HepG2 (cell line): ENCODE results near the gene USH2A. TPM values are rescaled to one million over a fixed set of nuclear protein-coding genes. Genes with fewer than 3 reads are reported as not detected.

Source experiments
- ATAC-seq: fragments of 200-7000 bp; cut with Tn5 transposase; 3 replicates; pipeline ENCODE4 v1.9.1; 2020; ENCODE audit warnings: mild to moderate bottlenecking, moderate library complexity
- BruUV-seq: library from RNA; stranded (reverse); fragments of 400-500 nt; replicated peaks from 2 replicates; lab custom pipeline; 2021; lab: Mats Ljungman, UMichigan
- CTCF ChIA-PET: fragments of 300-600 bp; formaldehyde crosslinking; extraction: SDS; loops from one replicate; lab custom pipeline; 2021; ENCODE audit warnings: low total read pairs, inconsistent platforms, low intra/inter-chr PET ratio; lab: Yijun Ruan, JAX
- POLR2A ChIA-PET: fragments of 350-600 bp; sonication (Branson Sonifier 250); formaldehyde crosslinking; loops from one replicate; lab custom pipeline; 2020; ENCODE audit warnings: antibody characterized with exemption, inconsistent platforms; lab: Yijun Ruan, JAX
- DNase-seq: peaks from one replicate; pipeline ENCODE4 v3.0.0-alpha.2; 2015; ENCODE audit warnings: low spot score
- FAIRE-seq: peaks from 3 replicates; lab custom pipeline; 2011; peaks lifted over from hg19 to GRCh38; lab: Jason Lieb, UNC
- H2AFZ ChIP-seq: one replicate; pipeline ENCODE4 v1.6.1; 2011; ENCODE audit warnings: low read length, inconsistent platforms
- H3K27ac ChIP-seq: fragments of 300-600 bp; 3 replicates; pipeline ENCODE4 v1.8.0; 2011; ENCODE audit warnings: mixed run types, mild to moderate bottlenecking, mixed read lengths, low read length, inconsistent platforms; ENCODE audit not compliant: insufficient read depth; ENCODE audit errors: extremely low read length
- H3K27me3 ChIP-seq, 2 experiments: fragments of 200-600 bp in 1 of 2; 2 replicates in 1 of 2; 3 replicates in 1 of 2; pipeline versions ENCODE4 v1.6.0 to v1.8.0; 2011; ENCODE audit warnings: low read length in 2 of 2, mild to moderate bottlenecking in 2 of 2, moderate library complexity in 2 of 2, inconsistent platforms in 1 of 2; ENCODE audit not compliant: insufficient read depth in 2 of 2, control insufficient read depth in 1 of 2
- H3K36me3 ChIP-seq, 2 experiments: fragments of 200-600 bp in 1 of 2; replicated peaks in 1 of 2; 2 replicates in 1 of 2; 3 replicates in 1 of 2; pipeline versions ENCODE4 v1.5.1 to v1.8.0; 2011; ENCODE audit warnings: low read length in 2 of 2, inconsistent platforms in 1 of 2; ENCODE audit not compliant: insufficient read depth in 2 of 2, control insufficient read depth in 1 of 2
- H3K4me1 ChIP-seq: 2 replicates; pipeline ENCODE4 v1.5.1; 2012; ENCODE audit warnings: low read length, inconsistent platforms; ENCODE audit not compliant: insufficient read depth
- H3K4me2 ChIP-seq: 2 replicates; pipeline ENCODE4 v1.6.0; 2011; ENCODE audit warnings: low read depth, low read length, inconsistent platforms
- H3K4me3 ChIP-seq, 3 experiments: fragments of 200-600 bp in 1 of 3; sonication (generic), shearing (Covaris generic) in 1 of 3; replicated peaks in 1 of 3; 2 replicates each; pipeline ENCODE4 v1.5.1; 2011 to 2016; ENCODE audit warnings: low read length in 3 of 3, inconsistent platforms in 2 of 3, low read depth in 2 of 3, mild to moderate bottlenecking in 2 of 3, control low read depth in 1 of 3, mixed read lengths in 1 of 3; ENCODE audit not compliant: insufficient read depth in 1 of 3
- H3K79me2 ChIP-seq: one replicate; pipeline ENCODE4 v1.6.1; 2011; ENCODE audit warnings: low read length, inconsistent platforms; ENCODE audit not compliant: insufficient read depth
- H3K9ac ChIP-seq: 2 replicates; pipeline ENCODE4 v1.6.0; 2011; ENCODE audit warnings: mild to moderate bottlenecking, low read depth, low read length, inconsistent platforms; ENCODE audit not compliant: insufficient read depth
- H3K9me3 ChIP-seq: 2 replicates; pipeline ENCODE4 v1.5.1; 2012; ENCODE audit warnings: mild to moderate bottlenecking, low read length
- H4K20me1 ChIP-seq: 2 replicates; pipeline ENCODE4 v1.6.0; 2011; ENCODE audit warnings: inconsistent platforms, mild to moderate bottlenecking, low read length, moderate library complexity; ENCODE audit not compliant: insufficient read depth
- DNMT3B ChIP-seq: conservative IDR thresholded peaks from 2 replicates; pipeline ENCODE4 v1.6.1; 2016; ENCODE audit warnings: missing biosample characterization, control low read depth
- ZBTB7B ChIP-seq: sonication (generic); formaldehyde crosslinking; IDR thresholded peaks from 2 replicates; pipeline ENCODE4 v1.4.0; 2020; ENCODE audit warnings: missing genetic modification reagents
- ZNF10 ChIP-seq: sonication (generic); formaldehyde crosslinking; IDR thresholded peaks from 2 replicates; pipeline ENCODE4 v1.4.0; 2020; ENCODE audit warnings: mild to moderate bottlenecking, low read depth, missing genetic modification reagents, borderline replicate concordance
- ZNF839 ChIP-seq: sonication (generic); formaldehyde crosslinking; IDR thresholded peaks from 2 replicates; pipeline ENCODE4 v1.4.0; 2020; ENCODE audit warnings: missing genetic modification reagents, mild to moderate bottlenecking, borderline replicate concordance
- WGBS: methylation state at CpG from one replicate; pipeline ENCODE4 v1.1.6; 2017; ENCODE audit warnings: low lambda C conversion rate; 5-methylcytosine and 5-hydroxymethylcytosine counted together
- in situ Hi-C: cut with HindIII; loops from 2 replicates; pipeline ENCODE4 v1.10.0; 2017; ENCODE audit warnings: low pct_unique_long_range_greater_than_20kb; ENCODE audit not compliant: extremely low pct_ligation_motif_present
- intact Hi-C: fragments of 100-400 bp; cut with micrococcal nuclease; formaldehyde crosslinking; loops from one replicate; pipeline ENCODE4 v1.10.0; 2022; ENCODE audit not compliant: unreplicated experiment
- polyA plus RNA-seq, 8 experiments: library from polyadenylated mRNA; depleted of rRNA in 3 of 8; stranded (reverse) in 7 of 8; unstranded in 1 of 8; fragments of >200 nt; fragmentation: Illumina TruSeq in 4 of 8; extraction: Trizol in 4 of 8; gene quantifications; 2 replicates each; pipeline versions ENCODE4 v1.2.1 to v1.2.3, GENCODE V29; 2011 to 2016; ENCODE audit warnings: low read depth in 4 of 8, missing spikeins in 1 of 8, mixed read lengths in 1 of 8; ENCODE audit not compliant: insufficient read depth in 1 of 8
- total RNA-seq, 5 experiments: library from RNA; depleted of rRNA; stranded (reverse); fragments of >200 nt; fragmentation: Illumina TruSeq; extraction: Trizol; gene quantifications; 2 replicates each; pipeline ENCODE4 v1.2.3, GENCODE V29; 2016; ENCODE audit warnings: low read depth in 1 of 5
- TF ChIP-seq, protein P1 (sequence below): sonication (generic); formaldehyde crosslinking; IDR thresholded peaks from 2 replicates; pipeline ENCODE4 v1.4.0; 2020; ENCODE audit warnings: low read depth, missing genetic modification reagents
- TF ChIP-seq, protein P2 (sequence below): sonication (generic); formaldehyde crosslinking; IDR thresholded peaks from 2 replicates; pipeline ENCODE4 v1.4.0; 2020; ENCODE audit warnings: missing genetic modification reagents, mild to moderate bottlenecking, borderline replicate concordance

The USH2A gene
- total and polyA plus RNA-seq, 2 of the 13 experiments (the other 11 are each of a cell fraction or from before 2014, with no cell fraction given), result 0.02 TPM; not detected in 1

DNA sequence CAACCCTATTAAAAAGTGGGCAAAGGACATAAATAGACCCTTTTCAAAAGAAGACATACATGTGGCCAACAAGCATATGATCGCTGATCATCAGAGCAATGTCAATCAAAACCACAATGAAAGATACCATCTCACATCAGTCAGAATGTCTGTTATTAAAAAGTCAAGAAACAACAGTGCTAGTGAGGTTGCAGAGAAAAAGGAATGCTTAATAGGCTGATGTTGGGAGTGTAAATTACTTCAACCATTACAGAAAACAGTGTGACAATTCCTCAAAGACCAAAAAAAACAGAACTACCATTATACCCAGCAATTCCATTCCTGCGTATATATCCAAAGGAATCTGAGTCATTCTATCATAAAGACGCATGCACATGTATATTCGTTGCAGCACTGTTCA lies 13.2 kb downstream of the USH2A start (continued):
- TF ChIP-seq, protein P1, sequence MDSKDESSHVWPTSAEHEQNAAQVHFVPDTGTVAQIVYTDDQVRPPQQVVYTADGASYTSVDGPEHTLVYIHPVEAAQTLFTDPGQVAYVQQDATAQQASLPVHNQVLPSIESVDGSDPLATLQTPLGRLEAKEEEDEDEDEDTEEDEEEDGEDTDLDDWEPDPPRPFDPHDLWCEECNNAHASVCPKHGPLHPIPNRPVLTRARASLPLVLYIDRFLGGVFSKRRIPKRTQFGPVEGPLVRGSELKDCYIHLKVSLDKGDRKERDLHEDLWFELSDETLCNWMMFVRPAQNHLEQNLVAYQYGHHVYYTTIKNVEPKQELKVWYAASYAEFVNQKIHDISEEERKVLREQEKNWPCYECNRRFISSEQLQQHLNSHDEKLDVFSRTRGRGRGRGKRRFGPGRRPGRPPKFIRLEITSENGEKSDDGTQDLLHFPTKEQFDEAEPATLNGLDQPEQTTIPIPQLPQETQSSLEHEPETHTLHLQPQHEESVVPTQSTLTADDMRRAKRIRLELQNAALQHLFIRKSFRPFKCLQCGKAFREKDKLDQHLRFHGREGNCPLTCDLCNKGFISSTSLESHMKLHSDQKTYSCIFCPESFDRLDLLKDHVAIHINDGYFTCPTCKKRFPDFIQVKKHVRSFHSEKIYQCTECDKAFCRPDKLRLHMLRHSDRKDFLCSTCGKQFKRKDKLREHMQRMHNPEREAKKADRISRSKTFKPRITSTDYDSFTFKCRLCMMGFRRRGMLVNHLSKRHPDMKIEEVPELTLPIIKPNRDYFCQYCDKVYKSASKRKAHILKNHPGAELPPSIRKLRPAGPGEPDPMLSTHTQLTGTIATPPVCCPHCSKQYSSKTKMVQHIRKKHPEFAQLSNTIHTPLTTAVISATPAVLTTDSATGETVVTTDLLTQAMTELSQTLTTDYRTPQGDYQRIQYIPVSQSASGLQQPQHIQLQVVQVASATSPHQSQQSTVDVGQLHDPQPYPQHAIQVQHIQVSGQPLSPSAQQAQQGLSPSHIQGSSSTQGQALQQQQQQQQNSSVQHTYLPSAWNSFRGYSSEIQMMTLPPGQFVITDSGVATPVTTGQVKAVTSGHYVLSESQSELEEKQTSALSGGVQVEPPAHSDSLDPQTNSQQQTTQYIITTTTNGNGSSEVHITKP, result no peak
- TF ChIP-seq ZNF839 (CRISPR knock-in tag), result no peak
- TF ChIP-seq, all 625 proteins: peak for 0

DNA sequence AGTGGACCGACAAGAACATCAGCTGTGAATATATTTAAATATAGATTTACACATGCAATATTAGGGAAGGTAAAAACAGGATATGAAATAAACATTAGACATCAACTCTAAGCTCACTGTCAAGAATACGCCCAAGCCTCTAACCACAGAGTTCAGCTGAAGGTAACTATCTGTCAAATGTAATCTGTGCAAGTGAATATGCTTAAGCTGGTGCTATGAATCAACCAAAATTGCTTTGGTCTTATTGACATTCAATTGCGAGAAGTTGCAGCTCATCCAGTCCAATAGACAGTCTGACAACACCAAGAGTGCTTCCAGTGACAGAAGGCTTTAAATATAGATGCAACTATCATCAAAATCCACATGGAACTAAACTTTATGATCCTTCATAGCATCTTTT lies 32.3 kb downstream of the USH2A start:
- intact Hi-C loops (no loop called here), in situ Hi-C loops (no loop called here)
- DNase-seq (no peak), FAIRE-seq (no peak), ATAC-seq (no peak)
- Histone ChIP-seq H3K9me3 (no peaks in the 10 kb centered on the region), H3K9ac (no peak overlapping the region), H3K27me3 (no peaks in the 10 kb centered on the region), H3K4me3 (no peak overlapping the region), H4K20me1 (no peaks in the 10 kb centered on the region), H3K79me2 (no peaks in the 10 kb centered on the region), H3K4me1 (no peaks in the 10 kb centered on the region), H3K36me3 (no peaks in the 10 kb centered on the region), H3K4me2 (no peak overlapping the region), H3K27ac (no peak overlapping the region), H2AFZ (no peak overlapping the region)
- POLR2A ChIA-PET, result no interaction called here
- TF ChIP-seq ZBTB7B (CRISPR knock-in tag) (no peak), ZNF10 (CRISPR knock-in tag) (no peak), DNMT3B (no peak)
- TF ChIP-seq, protein P2, sequence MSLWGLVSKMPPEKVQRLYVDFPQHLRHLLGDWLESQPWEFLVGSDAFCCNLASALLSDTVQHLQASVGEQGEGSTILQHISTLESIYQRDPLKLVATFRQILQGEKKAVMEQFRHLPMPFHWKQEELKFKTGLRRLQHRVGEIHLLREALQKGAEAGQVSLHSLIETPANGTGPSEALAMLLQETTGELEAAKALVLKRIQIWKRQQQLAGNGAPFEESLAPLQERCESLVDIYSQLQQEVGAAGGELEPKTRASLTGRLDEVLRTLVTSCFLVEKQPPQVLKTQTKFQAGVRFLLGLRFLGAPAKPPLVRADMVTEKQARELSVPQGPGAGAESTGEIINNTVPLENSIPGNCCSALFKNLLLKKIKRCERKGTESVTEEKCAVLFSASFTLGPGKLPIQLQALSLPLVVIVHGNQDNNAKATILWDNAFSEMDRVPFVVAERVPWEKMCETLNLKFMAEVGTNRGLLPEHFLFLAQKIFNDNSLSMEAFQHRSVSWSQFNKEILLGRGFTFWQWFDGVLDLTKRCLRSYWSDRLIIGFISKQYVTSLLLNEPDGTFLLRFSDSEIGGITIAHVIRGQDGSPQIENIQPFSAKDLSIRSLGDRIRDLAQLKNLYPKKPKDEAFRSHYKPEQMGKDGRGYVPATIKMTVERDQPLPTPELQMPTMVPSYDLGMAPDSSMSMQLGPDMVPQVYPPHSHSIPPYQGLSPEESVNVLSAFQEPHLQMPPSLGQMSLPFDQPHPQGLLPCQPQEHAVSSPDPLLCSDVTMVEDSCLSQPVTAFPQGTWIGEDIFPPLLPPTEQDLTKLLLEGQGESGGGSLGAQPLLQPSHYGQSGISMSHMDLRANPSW, result no peak
- 11% methylated on average over 3 of the region's 3 CpGs for WGBS
- BruUV-seq, result no TSS peak
- CTCF ChIA-PET, result no interaction called here
